ENCODE data around the gene MYO1E.

GRCh38 chr15:59378855-59379254 is 6.2 kb upstream of the MYO1E start:
- TF ChIP-seq, protein P1, sequence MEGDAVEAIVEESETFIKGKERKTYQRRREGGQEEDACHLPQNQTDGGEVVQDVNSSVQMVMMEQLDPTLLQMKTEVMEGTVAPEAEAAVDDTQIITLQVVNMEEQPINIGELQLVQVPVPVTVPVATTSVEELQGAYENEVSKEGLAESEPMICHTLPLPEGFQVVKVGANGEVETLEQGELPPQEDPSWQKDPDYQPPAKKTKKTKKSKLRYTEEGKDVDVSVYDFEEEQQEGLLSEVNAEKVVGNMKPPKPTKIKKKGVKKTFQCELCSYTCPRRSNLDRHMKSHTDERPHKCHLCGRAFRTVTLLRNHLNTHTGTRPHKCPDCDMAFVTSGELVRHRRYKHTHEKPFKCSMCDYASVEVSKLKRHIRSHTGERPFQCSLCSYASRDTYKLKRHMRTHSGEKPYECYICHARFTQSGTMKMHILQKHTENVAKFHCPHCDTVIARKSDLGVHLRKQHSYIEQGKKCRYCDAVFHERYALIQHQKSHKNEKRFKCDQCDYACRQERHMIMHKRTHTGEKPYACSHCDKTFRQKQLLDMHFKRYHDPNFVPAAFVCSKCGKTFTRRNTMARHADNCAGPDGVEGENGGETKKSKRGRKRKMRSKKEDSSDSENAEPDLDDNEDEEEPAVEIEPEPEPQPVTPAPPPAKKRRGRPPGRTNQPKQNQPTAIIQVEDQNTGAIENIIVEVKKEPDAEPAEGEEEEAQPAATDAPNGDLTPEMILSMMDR (conservative IDR thresholded peaks at IDR 0.05; ENCODE audit: low read depth, low read length), result no peak
- TF ChIP-seq EZH2phosphoT487 (IDR thresholded peaks at IDR 0.05; ENCODE audit: borderline replicate concordance, low read length) (no peak), EZH2 (IDR thresholded peaks at IDR 0.05; ENCODE audit: low read length, unreplicated experiment) (no peak)
